ENCODE data around the gene TNFRSF1A.
"Not testable (repeated sequence)": the region's sequence is repeated elsewhere in the genome, so short reads cannot be mapped to it uniquely, and the experiment has no call there.

Gene TNFRSF1A

DNA sequence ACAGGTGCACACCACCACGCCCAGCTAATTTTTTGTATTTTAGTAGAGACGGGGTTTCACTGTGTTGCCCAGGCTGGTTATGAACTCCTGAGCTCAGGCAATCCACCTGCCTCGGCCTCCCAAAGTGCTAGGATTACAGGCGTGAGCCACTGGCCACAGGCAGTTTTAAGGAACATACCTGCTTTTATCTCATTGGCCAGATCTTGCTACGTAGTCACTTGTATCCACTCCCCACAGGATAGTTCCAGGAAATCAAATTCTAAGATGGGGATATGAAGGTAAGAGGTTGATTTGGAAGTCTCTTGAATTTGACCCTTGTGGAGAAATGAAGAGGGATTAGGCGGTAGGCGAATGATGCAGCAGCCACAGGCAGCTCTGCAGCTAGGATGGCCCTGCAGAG, 40.2 kb downstream of the TNFRSF1A start:
- no peak overlapping the region for H3K4me3 ChIP-seq (ENCODE audit: low read depth, low read length)
- TF ChIP-seq, protein P1, sequence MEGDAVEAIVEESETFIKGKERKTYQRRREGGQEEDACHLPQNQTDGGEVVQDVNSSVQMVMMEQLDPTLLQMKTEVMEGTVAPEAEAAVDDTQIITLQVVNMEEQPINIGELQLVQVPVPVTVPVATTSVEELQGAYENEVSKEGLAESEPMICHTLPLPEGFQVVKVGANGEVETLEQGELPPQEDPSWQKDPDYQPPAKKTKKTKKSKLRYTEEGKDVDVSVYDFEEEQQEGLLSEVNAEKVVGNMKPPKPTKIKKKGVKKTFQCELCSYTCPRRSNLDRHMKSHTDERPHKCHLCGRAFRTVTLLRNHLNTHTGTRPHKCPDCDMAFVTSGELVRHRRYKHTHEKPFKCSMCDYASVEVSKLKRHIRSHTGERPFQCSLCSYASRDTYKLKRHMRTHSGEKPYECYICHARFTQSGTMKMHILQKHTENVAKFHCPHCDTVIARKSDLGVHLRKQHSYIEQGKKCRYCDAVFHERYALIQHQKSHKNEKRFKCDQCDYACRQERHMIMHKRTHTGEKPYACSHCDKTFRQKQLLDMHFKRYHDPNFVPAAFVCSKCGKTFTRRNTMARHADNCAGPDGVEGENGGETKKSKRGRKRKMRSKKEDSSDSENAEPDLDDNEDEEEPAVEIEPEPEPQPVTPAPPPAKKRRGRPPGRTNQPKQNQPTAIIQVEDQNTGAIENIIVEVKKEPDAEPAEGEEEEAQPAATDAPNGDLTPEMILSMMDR (IDR thresholded peaks at IDR 0.05; ENCODE audit: low read depth, low read length) = no peak

- TF ChIP-seq, protein P1 (IDR thresholded peaks at IDR 0.05; ENCODE audit: low read depth, low read length) = no peak
- H3K4me3 ChIP-seq (ENCODE audit: low read depth, low read length) = no peak overlapping the region
Observed at GRCh38 chr12:6297170-6297569, 44.7 kb downstream of the TNFRSF1A start.

DNA sequence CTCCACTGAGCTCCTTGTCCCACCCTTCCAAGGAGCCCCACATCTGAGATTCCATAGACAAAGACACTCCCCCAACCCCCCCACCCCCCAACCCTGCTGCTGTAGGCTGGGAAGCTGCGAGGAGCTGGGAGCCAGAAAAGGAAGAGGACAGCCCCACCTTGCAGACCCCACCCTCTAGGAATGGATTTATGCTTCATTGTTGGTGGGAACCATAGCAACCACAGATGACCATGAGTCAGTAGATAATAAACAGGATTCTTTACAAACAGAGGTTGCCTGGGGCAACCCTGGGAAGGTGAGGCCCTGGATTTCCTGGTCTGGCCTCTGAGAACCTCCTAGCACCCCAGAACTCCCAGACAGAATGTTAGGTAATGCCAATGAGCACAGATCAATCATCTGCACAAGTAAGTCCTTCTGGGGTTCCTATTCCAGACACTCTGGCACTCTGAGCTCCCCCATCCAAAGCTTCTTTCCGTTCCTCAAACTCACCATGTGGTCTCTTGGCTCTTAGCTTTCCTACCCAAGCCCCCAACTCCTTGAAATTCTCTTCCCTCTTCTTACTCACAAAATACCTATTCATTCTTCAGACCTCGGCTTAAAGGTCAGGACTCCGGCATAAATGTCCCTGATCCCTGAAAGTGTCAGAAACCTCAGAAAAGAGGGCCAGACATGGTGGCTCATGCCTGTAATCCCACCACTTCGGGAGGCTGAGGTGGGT, 46.6 kb downstream of the TNFRSF1A start:
- no peak overlapping the region for H3K4me3 ChIP-seq (ENCODE audit: low read depth, low read length)
- TF ChIP-seq, protein P1 (IDR thresholded peaks at IDR 0.05; ENCODE audit: low read depth, low read length) = no peak

- no peak overlapping the region for H3K4me3 ChIP-seq (ENCODE audit: low read depth, low read length)
- TF ChIP-seq, protein P1 (IDR thresholded peaks at IDR 0.05; ENCODE audit: low read depth, low read length) = no peak
Observed at GRCh38 chr12:6294156-6295093, 47.5 kb downstream of the TNFRSF1A start.

DNA sequence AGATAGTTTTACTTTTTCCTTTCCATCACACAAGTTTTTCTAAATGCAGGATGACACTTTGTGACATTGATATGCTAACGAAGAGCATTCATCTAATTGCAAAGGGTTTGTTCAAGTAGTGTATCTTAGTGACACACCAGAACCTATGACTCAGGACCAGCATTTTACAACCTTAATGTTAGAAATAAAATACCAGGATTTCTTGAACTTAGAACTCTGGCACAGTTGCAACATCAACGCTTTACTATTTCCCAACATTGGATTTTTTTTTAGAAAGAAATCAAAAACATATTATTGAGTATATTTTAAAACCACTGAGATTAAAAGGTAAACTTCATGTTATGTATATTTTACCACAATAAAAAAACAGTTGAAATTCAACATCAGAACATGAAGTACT, 49.3 kb downstream of the TNFRSF1A start:
- no peak overlapping the region for H3K4me3 ChIP-seq (ENCODE audit: low read depth, low read length)
- TF ChIP-seq, protein P1 (IDR thresholded peaks at IDR 0.05; ENCODE audit: low read depth, low read length) = no peak

- H3K4me3 ChIP-seq (ENCODE audit: low read depth, low read length) = not testable (repeated sequence)
Observed at GRCh38 chr12:6289906-6290305, 52.0 kb downstream of the TNFRSF1A start.

GRCh38 chr12:6289081-6289480, 52.8 kb downstream of the TNFRSF1A start:
- not testable (repeated sequence) for H3K4me3 ChIP-seq (ENCODE audit: low read depth, low read length)

DNA sequence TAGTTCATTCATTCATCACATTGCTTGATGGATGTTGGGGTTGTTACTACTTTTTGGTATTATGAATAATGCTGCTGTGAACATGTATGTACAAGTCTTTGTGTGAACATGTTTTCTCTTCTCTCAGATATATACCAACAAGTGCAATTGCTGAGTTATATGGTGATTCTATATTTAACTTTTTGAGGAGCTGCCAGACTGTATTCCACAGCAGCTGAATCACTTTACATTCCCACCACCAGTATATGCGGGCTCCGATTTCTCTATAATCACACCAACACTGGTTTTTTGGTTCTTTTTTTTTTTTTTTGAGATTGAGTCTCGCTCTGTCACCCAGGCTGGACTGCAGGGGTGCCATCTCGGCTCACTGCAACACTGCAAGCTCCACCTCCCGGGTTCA, 53.6 kb downstream of the TNFRSF1A start:
- TF ChIP-seq, protein P1 (IDR thresholded peaks at IDR 0.05; ENCODE audit: low read depth, low read length) = no peak

More for the DNA sequence above, 53.6 kb downstream of the TNFRSF1A start:
- H3K4me3 ChIP-seq (ENCODE audit: low read depth, low read length) = no peak overlapping the region

Measured in WI38 (cell line).